ENCODE data around the gene PRC1.

The PRC1 gene

DNA sequence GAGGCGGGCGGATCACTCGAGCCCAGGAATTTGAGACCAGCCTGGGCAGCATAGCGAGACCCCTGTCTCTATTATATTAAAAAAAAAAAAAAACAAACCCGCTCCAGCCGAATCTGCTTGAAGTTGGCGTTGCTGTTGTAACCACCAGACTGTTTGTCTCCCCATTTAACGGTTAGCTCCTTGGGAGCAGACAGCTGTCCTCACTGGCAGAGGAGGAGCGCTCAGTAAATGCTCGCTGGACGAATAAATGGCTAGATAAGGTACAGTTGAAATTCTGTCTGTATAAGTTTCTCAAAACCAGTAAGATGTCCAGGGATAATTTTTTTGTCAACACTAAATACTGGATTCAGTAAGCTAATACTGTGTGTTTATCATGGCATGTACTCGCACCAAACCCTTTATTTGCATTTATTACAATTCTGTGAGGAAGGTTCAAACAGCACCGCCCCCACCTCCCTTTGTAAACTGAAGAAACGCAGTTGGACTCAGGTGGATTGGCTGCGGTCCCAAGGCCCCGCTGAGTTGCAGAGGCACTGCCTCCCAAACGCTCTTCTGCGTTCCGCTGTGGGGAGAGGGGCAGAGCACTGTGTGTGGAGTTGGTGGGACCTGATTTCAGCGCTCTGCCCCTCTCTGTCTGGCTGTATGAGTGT lies 38.6 kb downstream of the PRC1 start:
- no peak for DNase-seq (ENCODE audit: low spot score)

DNA sequence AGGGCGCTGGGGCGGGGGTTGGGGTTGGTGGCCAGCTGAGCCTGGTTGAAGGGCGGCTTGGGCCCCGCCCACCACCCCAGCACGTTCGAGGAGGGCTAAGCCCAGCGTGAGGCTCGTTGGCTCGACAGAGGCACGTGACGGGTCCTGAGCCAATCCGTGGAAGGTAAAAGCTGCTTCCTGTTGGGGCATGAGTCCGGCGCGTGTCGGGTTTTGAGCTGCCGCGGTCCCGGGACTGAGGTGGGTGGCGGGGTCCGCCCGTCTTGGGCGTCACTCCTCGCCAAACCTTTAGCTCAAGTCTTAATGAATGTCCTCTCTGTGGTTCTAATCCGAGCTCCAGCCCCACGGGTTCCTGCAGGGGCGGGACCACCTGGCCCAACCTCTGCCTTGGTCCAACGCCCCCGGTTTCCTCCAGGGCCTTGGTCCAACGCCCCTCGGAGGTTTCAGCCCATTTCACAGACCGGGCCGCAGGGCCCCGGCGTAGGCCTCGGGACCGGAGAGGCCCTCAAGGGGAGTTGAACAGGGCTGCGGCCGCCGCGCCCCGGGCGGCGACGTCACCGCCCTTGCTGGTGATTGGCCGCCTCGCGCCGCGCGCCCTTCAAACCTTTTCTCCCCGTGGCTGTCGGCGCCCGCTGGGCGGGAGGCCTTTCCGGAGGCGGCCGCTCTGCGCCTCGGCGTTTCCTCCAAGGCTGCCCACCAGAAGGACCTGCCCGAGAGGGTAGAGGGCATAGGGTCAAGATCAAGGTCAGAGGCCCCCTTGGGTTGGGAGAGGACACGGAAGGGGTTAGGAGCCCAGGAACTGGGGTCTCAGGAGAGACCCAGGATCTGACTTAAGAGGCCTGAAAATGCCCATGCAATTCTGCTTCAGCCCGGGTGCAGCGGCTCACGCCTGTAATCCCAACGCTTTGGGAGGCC lies 39.4 kb downstream of the PRC1 start, which contains the start of gene RCCD1:
RCCD1 (plus strand) TSS at position 173 of the 912 bp plus-strand sequence. CDS start 1,851 bp downstream, outside the sequence.
- peak; percentile 98 for DNase-seq (ENCODE audit: low spot score)

DNA sequence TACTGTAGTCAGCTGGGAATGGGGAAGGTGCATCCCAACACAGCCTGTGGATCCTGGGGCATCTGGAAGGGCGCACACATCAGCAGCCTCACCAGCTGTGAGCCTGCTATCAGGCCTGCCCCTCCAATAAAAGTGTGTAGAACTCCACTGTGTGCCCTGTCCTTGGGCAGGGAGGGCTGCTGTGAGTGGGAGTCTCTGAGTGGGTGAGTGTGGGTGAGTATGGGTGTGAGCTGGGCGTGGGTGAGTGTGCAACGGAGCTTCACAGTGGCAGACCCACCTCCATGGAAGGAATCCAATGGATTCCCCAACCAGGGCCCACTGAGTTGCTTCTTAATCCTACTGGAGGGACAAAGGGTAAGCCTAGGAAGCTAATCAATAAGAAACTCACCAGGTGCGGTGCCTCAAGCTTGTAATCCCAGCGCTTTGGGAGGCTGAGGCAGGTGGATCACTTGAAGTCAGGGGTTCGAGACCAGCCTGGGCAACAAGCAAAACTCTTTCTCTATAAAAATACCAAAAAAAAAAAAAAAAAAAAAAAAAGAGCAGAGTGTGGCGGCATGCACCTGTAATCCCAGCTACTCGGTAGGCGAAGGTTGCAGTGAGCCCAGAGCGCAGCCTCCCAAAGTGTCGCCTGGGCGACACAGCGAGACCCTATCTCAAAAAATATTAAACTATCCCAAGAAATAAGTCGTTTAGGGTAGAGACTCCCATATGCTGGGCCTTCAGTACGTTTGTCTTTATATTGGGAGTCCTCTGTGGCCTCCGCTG lies 40.2 kb downstream of the PRC1 start:
- DNase-seq (ENCODE audit: low spot score) = no peak

DNA sequence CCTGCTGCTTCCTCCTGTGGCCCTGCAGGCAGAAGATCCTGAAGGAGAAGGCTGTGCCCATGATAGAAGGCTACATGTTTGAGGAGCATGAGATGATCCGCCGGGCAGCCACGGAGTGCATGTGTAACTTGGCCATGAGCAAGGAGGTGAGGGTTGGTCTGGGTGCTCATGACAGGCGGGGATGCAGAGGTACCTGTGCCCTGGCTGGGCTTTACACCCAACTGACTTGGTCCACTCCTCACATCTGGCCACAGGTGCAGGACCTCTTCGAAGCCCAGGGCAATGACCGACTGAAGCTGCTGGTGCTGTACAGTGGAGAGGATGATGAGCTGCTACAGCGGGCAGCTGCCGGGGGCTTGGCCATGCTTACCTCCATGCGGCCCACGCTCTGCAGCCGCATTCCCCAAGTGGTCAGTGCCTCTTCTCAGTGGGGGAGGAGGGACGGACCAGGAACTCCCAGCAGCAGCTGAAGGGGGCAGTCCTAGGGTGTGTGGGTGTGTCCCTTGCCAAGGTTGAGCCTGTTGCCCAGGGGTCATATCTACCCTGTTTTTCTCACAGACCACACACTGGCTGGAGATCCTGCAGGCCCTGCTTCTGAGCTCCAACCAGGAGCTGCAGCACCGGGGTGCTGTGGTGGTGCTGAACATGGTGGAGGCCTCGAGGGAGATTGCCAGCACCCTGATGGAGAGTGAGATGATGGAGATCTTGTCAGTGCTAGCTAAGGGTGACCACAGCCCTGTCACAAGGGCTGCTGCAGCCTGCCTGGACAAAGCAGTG lies 41.2 kb downstream of the PRC1 start:
- no peak for DNase-seq (ENCODE audit: low spot score)

DNA sequence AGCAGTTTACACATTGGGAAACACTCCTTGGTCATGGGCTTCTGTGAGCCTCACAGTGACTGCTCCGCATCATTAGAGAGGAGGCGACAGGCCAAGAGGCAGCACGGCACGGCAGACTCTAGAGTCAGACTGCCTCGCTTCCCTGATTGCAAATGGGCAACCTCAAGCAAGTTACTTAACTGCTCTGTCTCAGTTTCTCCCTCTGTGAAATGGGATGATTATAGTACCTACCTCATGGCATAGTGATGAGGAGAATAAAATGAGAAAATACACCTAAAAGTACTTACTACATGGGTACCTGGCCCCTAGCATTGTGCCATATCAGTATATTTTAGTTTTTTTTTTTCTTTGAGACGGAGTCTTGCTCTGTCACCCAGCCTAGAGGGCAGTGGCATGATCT lies 43.7 kb downstream of the PRC1 start:
- no peak for DNase-seq (ENCODE audit: low spot score)

DNA sequence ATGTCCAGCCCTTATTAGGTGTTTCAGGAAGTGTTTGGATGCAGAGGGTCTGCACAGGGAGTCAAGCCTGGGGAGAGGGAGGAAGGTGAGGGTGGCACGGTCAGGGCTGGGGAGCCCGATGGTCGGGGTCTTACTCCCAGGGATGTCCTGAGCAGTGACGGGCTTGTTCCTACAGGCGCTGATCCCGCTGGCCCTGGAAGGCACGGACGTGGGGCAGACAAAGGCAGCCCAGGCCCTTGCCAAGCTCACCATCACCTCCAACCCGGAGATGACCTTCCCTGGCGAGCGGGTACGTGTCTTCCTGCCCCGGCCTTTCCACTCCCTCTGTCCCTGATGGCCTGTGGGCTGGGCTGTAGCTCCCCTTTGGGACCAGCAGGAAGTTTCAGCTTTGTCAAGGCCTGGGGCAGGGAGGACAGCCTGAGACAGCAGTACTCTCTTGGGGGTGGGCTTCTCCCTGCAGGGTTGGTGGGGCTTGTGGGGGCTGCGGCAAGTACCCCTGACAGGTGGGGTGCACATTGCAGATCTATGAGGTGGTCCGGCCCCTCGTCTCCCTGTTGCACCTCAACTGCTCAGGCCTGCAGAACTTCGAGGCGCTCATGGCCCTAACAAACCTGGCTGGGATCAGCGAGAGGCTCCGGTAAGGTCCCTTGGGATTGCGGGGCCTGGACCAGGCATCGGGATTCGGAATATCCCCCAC lies 44.2 kb downstream of the PRC1 start:
- DNase-seq (ENCODE audit: low spot score) = no peak

DNA sequence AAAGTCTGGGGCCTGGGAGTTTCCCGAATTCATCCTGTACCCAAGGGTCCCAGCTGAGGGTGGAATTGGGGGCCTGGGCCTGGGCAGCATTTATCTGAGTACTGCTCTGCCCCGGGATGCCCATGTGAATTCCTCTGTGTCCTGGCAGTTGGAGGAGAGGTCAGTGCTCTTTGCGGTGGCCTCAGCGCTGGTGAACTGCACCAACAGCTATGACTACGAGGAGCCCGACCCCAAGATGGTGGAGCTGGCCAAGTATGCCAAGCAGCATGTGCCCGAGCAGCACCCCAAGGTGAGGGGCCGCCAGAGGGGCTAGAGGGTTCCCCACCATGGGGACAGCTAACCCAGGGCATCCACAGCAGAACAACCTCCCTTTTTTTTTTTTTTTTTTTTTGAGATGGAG lies 45.8 kb downstream of the PRC1 start:
- DNase-seq (ENCODE audit: low spot score) = no peak

DNA sequence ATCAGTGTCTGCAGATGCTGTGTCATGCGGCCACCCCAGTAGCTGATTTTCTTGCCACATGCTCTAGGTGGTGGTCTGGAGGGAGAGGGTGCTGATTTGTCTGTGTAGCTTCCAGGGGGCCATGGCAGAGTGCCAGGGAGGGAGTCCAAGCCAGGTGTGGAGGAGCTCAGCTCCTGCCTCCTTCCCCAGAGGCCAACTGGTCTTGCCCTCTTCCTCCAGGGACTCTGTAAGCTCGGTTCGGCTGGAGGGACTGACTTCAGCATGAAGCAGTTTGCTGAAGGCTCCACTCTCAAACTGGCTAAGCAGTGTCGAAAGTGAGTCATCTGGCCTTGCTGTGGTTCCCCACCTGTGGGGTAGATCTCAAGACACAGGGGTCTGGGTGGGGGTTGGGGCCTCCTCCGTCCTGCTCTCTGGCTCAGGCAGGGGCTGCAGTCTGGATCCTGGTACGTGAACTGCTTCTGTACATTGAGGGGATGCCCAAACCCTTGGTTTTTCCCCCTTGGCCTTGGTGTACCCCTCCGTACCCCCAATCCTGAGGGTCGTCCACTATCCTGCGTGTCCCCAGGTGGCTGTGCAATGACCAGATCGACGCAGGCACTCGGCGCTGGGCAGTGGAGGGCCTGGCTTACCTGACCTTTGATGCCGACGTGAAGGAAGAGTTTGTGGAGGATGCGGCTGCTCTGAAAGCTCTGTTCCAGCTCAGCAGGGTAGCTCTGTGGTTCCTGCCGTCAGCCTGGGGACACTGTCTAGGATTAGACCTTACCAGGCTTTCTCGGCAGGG lies 46.6 kb downstream of the PRC1 start:
- no peak for DNase-seq (ENCODE audit: low spot score)

GRCh38 chr15:90946941-90947576 lies 47.3 kb downstream of the PRC1 start:
- no peak for DNase-seq (ENCODE audit: low spot score)

GRCh38 chr15:90946538-90946937 lies 47.8 kb downstream of the PRC1 start:
- no peak for DNase-seq (ENCODE audit: low spot score)

DNA sequence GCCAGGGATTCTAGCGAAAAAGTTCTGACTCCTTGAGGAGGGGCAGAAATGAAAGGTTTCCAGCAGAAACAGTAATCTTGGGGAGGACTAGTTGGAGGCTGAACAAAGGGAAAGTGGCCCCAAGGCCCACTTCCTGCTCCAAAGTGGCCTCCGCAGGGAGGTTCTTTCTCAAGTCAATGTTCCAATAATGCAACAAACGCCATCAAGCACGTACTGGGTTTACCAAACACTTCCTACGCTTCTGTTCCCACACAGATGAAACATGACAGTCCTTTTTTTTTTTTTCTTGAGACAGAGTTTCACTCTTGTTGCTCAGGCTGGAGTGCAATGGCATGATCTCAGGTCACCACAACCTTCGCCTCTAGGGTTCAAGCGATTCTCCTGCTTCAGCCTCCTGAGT lies 49.2 kb downstream of the PRC1 start:
- DNase-seq (ENCODE audit: low spot score) = no peak

GRCh38 chr15:90942354-90943120 lies 51.8 kb downstream of the PRC1 start:
- DNase-seq (ENCODE audit: low spot score) = no peak

DNA sequence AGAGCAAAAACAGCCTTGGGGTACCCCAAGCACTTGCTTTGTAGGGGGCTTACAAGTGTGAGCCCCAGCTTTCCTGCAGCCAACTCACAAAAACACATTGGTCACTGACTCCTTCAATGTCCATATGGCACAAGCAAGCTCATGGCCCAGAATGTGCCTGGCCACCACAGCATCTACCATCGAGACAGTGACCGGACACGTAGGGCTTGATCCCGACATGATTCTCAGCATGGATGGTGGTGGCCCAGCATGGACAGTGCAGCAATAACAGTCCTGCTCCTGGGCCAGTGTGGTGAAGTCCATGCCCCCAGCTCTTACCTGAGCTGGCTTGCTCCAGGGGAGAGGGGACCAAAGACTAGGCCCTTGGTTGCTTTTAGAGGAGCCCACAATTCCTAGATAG lies 53.3 kb downstream of the PRC1 start:
- DNase-seq (ENCODE audit: low spot score) = no peak

DNA sequence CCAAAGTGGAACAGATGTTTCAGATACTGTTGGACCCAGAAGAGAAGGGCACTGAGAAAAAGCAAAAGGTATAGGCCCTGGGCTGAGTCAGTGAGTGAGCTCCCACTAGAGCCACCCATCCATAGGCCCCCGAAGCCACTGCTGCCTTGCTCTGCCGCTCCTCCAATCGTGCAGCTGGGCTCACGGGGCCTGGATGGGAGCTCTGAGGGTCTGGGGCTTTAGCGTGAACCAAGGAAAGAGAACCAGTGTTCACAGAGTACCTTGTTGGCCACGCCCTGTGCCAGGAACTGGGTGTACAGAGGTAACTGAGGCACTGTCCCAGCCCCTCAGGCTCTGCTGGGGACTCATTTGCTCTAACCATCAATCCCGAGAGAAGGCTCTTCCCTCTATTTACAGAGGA lies 54.6 kb downstream of the PRC1 start:
- DNase-seq (ENCODE audit: low spot score) = no peak

DNA sequence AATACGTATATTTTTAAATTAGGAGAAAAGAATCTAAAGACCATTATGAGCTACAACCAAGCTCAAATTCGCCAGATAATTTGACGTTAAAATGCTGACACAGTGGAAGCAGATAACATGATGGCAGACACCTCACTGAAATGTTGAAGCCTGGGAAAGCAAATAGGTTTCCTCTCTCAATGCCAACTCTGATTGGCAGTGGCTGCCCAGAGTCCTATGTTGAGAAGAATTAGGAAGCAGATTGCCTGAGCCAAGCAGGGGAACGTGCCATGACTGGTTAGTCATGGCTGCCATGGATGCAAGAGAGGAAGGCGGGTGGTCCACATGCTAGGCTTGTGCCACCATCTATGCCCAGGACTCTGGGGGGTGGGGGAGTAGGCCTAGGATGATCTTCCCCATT lies 56.1 kb downstream of the PRC1 start:
- no peak for DNase-seq (ENCODE audit: low spot score)

DNA sequence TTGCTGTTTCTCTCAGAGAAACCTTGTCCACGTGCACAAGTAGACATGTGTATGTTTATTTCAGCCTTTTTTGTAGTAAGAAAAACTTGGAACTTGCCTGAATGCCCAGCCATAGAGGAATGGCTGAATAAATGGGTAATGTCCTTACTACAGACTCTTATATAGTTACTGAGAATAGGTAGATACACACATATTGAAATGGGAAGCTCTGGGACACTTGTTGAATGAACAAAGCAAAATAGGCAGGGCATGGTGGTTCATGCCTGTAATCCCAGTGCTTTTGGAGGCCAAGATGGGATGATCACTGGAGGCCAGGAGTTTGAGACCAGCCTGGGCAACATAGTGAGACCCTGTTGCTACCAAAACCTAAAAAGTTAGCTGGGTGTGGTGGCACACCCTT lies 57.5 kb downstream of the PRC1 start:
- DNase-seq (ENCODE audit: low spot score) = no peak

GRCh38 chr15:90934949-90935751 lies 59.2 kb downstream of the PRC1 start, which contains the start of gene UNC45A:
TSS of gene UNC45A (plus strand) at chr15:90935285. CDS start at chr15:90935325, 40 bp downstream.
- peak; percentile 98 for DNase-seq (ENCODE audit: low spot score)
